D341Med (cell line): ENCODE measurements around the gene CRELD1.
"Not testable (repeated sequence)": the region's sequence is repeated elsewhere in the genome, so short reads cannot be mapped to it uniquely, and the experiment has no call there.

Source experiments
- DNase-seq: peaks from one replicate; pipeline ENCODE4 v3.0.0; 2012; ENCODE audit warnings: low spot score

The CRELD1 gene

DNA sequence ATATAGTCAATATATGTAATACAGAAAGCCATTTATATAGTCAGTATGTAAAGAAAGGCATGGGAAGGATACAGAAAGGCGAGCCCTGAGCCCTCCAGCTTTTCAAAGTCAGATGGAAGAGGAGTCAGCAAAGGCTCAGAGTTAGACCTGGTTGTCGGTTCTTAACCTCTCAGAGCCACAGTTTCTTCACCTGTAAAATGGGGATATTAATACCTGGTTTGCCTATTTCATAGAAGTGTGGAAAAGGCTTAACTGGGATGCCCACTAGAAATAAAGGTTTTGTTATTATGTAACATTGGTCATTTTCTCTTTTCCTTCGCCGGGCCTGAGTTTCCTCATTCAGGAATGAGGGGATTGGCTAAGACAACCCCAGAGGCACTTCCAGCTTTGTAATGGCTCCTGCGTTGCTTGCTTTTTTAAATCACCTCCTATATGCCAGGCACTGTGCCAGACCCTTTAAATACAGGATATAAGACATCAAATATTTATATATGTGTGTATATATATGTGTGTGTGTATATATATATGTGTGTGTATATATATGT, 2.4 kb downstream of the CRELD1 start:
- DNase-seq = no peak

DNA sequence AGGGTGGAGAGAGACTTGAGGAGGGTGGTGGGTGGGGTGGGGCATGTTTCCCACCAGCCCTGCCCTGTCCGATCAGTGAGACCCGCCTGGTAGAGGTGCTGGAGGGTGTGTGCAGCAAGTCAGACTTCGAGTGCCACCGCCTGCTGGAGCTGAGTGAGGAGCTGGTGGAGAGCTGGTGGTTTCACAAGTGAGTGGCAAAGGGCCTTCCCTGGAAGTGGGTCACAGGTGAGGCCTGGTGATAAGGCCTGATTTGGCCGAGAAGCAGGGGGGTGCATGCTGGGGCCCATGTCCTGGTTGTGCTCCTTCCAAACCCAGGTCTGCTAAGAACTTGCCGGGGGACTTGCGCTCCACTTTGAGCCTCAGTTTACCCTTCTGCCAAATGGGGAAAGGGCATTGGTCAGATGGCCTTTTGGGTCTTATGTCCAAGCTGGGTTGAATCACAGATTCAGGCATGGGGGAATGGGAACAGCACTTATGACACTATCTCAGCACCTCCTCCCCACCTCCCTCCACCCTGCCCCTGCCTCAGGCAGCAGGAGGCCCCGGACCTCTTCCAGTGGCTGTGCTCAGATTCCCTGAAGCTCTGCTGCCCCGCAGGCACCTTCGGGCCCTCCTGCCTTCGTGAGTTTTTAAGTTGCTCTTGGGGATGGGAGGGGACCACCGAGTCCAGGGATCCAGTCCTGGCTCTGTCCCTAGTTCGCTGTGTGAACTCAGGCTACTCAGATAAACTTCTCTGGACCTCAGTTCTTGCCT, 4.0 kb downstream of the CRELD1 start:
- DNase-seq = no peak

DNA sequence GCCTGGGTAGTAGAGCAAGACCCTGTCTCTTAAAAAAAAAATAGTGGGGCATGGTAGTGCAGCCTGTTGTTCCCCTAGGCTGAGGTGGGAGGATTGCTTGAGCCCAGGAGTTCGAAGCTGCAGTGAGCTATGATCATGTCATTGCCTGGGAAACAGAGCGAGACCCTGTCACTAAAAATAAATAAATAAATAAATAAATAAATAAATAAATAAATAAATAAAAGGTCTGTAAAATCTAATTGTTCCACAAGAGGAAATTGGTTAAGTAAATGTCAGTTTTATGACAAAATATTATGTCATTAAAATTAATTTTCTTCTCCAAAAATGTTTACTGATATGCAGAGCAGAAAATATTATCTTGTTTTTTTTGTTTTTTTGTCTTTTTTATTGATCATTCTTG, 5.3 kb downstream of the CRELD1 start:
- DNase-seq = no peak

DNA sequence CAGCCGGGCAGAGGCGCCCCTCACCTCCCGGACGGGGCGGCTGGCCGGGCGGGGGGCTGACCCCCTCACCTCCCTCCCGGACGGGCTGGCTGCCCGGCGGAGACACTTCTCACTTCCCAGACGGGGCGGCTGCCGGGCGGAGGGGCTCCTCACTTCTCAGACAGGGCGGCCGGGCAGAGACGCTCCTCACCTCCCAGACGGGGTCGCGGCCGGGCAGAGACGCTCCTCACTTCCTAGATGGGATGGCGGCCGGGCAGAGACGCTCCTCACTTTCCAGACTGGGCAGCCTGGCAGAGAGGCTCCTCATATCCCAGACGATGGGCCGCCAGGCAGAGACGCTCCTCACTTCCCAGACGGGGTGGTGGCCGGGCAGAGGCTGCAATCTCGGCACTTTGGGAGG, 6.3 kb downstream of the CRELD1 start:
- not testable (repeated sequence) for DNase-seq

DNA sequence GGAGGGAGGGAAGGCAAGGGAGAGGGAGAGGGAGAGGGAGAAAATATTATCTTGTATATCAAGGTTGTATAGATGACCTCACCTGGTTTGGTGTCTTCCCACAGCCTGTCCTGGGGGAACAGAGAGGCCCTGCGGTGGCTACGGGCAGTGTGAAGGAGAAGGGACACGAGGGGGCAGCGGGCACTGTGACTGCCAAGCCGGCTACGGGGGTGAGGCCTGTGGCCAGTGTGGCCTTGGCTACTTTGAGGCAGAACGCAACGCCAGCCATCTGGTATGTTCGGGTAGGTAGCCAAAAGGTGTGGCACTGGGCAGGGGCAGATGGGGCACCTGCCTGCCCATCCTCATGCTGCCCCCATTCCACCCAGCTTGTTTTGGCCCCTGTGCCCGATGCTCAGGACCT, 7.1 kb downstream of the CRELD1 start:
- no peak for DNase-seq

DNA sequence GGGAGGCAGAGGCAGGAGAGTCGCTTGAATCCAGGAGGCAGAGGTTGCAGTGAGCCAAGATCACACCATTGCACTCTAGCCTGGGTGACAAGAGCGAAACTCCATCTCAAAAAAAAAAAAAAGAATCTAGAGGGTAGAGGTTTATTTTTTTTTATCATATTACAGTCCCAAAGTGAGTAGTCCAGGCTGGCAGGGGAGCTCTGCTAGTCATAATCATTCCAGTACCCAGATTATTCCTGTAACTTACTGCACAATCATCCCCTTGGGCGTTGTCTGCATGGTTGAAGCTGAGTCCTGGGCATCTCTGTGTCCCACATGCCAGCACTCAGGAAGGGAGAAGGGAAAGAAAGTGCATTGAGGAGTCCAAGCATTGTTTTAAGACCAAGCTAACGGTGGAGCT, 8.5 kb downstream of the CRELD1 start:
- DNase-seq = no peak

DNA sequence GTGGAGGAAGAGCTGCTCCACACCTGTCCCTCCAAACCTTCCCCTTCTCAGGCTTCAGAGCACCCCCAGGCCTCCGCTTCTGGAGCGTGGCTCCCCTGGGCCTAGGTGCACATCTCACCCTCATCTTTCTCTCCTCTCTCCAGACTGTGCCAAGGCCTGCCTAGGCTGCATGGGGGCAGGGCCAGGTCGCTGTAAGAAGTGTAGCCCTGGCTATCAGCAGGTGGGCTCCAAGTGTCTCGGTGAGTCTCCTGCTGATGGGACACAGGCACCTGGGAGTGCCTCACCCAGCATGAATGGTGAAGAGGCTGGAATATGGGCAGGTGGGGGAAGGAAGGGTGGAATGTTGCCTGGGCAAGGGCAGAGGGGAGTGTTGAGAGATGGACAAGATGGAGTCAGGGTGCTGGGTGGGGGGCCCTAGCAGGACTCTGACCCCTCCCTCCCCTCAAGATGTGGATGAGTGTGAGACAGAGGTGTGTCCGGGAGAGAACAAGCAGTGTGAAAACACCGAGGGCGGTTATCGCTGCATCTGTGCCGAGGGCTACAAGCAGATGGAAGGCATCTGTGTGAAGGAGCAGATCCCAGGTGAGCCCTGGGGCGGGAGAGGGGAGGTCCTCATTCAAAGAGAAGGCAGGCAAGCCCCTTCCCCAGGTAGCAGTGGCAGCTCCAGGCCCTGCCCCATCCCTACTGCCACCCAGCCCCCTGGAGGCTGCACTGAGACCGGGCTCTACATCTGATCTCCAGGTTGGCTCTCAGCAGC, 9.5 kb downstream of the CRELD1 start:
- no peak for DNase-seq

DNA sequence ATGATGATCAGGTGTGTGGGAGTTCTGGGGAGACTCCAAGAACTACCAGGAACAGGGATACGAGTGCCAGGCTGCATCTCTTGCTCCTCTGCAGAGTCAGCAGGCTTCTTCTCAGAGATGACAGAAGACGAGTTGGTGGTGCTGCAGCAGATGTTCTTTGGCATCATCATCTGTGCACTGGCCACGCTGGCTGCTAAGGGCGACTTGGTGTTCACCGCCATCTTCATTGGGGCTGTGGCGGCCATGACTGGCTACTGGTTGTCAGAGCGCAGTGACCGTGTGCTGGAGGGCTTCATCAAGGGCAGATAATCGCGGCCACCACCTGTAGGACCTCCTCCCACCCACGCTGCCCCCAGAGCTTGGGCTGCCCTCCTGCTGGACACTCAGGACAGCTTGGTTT, 10.6 kb downstream of the CRELD1 start:
- no peak for DNase-seq

DNA sequence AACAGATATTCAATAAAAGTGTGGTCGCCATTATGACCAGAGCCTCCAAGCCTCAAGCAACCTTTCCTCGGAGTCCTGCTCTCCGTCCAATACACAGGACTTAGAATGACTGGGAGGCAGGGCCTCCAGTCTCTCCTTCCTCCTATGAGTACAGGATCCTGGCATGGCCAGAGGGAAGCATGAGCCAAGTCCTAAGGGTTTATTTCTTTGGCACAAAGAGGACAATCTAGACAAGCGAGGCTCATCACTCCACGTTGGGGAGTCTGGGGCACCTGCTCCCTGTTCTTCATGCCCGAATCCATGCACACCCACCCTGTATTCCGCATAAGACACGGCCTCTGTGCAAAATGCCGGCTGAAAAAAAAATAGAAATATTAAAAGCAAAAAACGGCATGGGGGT, 11.7 kb downstream of the CRELD1 start:
- no peak for DNase-seq

DNA sequence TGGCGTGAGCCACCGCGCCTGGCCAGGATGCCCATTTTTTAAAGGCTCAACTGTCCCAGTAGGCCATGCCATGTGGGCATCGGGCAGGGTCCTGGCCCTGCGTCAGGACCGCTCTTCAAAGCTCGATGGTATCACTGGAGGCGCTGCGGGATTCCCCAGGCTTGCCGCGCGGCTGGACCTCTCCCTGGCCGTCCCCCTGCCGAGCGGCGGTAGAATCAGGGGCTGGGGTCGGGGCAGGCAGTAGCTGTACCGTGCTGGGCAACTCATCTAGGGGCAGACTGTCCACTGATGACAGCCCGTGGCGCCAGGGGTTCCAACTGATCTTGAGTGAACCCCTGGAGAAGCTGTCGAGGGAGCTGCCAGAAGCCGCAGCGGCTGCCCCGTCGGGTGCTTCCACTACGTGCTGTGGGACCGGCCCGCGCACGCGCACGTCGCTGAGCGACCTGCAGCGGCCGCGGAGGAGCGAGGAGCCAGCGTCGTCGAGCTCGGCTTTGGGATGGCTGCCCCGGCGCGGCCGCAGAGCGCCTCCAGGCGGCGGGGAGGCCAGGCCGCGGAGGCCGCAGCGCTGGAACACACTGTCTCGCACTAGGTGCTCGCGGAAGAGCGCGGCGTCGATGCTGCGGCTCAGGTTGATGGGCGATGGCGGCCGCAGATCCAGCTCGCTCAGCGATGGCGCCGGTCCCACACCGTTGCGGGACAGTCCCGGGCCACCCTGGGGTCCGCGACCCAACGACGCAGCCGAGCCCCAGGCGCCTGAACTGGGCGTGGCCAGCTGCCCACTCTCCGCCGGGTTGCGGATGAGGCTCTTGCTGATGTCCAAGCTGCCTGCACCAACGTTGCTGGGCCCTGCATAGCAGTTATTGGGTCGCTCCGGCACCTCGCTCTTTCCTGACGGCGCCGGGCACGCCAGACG, 12.7 kb downstream of the CRELD1 start:
- peak; percentile 97 for DNase-seq

DNA sequence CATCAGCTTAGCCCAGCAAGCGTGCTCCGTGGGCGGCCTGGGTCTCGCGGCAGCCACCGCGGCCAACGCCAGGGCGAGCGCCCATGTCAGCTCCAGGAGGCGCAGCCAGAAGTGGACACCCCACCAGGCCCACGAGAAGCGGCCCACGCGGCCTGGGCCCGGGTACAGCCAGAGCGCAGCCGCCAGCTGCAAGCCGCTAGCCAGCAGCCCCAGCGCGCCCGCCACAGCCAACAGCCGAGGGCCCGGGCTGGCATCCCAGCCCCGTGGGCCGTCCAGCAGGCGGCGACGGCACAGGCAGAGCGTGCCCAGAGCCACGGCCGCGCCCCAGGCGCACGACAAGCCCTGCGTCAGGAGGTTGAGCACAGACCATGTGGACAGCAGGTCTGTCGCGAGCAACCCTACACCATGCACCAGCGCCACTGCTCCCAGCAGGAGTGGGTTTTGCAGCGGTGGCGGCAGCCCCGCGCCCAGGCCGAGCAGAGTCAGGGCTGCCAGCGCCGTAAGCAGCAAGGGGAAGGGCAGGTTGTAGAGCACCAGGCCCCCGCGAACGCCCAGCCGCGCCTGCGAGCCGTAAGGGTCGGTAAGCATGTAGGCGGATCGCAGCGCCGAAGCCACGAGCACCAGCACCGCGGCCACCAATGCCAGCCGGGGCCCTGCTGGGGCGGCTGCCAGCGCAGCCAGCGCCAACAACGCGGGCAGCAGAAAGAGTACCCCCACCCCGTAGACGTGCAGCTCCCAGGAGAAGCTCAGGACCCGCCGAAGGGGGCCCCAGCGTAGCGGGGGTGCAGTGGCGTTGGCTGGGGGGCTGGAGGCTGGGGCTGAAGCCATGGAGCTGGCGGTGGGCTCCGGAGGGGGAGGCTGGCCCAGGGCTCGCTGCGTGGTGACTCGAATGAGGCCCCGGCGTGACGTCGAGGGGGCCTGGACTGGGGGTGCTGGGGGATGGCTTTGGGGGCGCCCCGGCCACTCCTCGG, 13.7 kb downstream of the CRELD1 start:
- peak; percentile 93 for DNase-seq

DNA sequence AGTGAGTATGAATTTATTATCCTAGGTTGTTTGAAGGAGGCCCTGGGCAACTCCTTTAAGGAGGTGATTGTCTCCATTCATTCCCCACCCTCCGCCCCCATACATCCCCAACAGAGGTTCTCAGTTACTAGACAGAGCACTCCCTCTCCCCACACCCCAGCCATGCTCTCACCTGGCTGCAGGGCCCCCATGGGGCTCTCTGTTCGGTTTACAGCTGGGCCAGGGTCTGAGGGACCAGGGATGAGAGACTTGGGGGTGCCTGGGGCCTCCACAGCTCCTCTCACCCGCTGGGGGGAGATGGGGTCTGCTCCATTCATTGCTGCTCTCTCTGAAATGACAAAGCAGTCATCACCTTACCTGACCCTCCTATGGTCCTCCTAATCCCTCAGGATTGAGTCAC, 15.0 kb downstream of the CRELD1 start:
- DNase-seq = no peak

DNA sequence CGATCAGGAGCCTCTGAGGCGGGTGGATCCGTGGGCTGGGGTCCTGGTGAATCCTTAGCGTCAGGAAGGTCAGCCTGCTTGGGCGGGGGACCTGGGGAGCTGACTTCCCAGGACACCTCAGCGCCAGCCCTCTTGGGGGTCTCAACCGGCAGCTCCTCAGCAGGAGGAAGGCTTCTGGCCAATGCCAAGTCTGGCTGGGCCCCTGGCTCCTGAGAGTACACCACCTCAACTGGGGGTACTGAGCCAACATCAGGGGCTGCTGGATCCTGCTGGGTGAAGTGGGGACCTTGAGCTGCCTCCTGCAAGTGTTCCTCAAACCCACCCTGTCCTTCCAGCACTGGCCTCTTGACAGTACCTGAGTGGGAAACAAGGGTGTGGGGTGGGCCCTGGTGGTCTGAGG, 15.5 kb downstream of the CRELD1 start:
- no peak for DNase-seq

DNA sequence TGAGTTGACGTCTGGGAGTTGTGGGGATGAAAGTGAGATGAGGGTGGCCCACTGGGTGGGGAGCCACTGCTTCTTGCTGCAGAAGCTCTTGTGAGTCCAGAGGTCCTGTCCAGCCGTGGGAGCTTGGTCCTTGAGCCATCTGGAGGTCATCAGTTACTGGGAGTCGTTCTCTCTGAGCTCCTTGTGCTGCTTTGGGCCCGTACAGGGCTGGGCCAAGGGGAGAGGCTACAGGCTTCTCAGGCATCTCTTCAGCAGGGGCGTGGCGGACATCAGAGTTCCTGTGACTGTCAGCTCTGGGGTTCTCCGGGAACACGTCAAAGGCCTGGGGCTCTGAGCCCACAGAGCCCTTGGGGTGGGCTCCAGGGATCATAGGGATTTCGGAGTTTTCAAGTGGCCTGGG, 16.0 kb downstream of the CRELD1 start:
- DNase-seq = no peak

DNA sequence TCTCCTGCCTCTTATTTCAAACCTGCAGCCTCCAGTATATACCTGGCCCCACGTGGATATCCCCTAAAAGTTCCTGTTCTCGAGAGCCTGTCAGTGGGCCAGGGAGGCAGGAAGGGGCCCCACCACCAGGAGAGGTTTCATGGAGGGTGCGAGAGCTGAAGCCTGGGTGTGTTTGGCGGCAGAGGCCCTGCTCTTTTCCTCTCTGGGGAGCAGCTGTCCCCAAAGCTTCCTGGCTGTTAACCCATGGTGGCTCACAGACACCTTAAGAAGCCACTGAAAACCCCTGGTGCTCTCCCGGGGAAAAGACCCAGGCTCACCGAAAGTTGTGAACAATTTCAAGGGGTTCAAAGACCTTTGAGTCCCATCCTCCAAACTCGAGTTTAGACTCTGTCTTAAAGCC, 17.5 kb downstream of the CRELD1 start:
- no peak for DNase-seq

DNA sequence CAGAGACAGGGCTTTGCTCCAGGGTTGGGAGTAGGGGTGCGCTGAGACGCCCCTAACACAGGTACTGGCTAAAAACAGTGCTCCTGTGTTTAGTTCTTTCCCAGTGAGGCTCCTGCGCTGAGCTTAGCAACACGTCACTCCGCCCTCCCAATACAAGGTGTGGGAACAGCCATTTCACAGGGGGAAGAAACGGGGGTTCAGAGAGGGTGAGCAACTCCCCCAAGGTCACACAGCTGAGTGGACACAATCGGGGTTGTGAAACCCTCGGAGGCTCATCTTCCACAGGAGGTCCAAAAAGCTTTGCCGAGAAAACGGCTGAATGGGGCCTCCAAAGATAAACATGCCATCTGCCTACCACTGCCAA, 17.9 kb downstream of the CRELD1 start:
- DNase-seq = no peak

DNA sequence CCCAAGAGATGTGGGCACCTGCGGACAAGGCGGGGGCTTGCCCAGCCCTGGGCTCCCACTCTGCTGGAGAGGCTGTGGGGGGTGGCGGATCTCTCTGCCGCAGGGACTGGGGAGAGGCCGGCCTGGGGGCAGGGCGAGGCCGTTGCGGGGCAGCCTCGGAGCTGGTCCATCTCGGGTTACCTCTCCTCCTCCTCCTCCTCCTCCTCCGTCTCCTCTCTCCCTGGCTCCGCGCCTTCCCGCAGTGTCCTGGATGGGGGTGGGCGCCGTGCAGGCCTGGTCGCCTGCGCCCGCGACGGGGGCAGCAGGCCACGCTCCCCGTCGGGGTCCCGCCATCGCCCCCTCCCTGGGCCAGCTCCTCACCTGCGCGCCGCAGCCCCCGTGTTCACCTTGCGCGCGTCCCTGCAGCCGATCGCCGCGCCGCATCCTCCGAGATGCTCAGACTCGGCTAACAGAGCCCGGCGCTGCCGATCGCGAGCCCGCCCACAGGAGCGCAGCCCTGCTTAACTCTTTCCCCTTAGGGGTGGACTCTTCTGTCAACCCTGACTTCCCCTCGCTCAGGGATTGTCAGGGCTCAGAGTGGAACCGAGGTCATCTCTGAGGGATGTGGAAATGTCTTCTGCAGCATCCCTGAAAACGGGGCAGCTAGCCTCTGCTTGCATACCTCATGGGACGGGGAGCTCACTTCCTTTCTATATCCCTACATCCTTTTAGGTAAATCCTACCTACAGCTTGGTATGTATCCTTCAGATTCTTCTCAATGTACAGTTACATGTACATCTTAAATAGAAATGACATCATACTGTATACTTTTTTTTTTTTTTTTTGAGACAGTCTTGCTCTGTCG, 18.6 kb downstream of the CRELD1 start, which contains the start of gene PRRT3:
PRRT3 (minus strand) TSS at position 447 of the 844 bp plus-strand sequence. CDS start 2,293 bp downstream, outside the sequence.
- DNase-seq = no peak

DNA sequence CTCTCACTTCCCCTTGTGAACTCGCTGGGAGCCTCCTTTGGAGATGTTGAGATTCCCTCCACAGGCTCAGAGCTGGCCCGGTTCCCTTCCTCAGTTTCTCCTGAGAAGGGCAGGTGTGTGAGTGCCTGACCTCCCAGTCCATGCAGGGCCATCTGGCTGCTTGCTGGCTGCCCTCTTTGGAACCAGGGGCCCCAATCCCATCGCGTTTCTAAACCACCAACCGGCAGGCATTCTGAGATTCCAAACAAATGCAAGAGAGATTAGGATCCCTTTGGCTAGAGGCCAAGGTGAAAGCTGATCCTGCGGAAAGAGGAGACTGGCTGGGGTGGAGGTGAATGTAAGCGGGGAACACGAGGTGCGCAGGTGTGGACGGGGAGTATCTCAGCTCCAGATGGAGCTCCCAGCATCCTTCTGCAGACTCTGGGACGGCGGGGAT, 21.5 kb downstream of the CRELD1 start:
- peak; percentile 46 for DNase-seq

DNA sequence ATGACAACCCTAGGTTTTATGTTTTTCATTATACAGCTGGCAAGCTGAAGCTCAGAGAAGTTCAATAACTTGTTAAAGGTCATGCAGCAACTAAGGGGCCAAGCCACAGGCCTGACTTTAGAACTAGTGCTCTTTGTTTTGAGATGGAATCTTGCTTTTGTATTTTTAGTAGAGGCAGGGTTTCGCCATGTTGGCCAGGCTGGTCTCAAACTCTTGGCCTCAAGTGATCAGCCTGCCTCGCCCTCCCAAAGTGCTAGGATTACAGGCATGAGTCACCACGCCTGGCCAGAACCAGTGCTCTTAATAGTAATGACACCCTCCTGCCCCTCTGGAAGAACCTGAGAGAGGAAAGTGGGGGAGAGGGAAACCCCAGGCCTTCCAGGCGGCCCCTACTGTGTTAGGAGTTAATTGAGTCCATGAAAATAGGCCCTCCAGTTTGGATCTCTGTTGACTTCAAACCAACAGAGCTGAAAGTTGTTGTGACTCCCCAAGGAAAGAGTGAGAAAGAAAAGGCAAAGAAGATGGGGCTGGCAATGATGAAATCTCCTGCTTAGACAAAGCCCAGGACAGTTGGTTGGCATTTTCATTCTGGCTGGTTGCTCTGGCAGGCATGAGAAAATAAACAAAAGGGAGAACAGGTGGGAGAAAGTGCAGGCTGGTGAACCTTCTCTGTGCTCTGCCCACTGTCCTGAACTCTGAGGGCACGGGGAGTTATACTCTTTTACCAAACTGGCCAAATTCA, 22.1 kb downstream of the CRELD1 start:
- no peak for DNase-seq
